ENCODE data around the gene ZFP36L2.

Gene ZFP36L2

DNA sequence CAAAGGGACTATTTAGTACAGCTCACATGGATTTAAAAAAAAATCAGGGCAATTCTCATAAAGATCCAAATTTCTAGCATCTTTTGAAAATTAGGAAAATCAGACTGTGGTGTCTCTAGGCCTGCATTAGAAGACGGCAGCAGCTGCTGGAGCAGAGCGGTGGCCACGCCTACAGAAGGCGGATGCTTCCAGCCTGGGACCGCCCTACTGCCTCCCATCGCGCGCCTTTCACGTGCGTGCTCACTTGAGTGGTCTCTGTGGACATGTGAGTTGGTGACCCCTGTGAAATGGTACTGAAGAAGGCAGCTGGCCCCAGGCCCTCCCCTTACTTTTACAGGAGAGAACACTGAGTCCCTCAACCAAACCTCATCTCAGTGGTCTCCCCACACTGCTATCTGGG is 15.2 kb upstream of the ZFP36L2 start:
- DNase-seq: no peak

DNA sequence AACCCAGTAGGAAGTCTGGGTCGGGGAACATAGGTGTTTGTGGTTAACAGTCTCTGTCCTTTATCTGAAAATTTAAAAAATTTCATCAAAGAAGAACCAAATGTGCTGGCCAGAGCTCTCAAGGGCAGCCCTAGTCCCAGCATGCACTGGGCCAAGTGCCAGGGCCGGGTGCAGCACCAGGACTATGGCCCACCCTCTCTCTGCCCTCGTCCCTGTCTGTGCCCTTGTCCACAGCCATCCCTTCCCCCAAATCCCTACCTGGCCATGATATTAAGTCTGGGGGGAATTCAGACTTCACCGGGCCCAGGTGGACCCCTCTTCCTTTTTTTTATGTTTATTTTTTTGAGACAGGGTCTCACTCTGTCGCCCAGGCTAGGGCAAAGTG is 14.4 kb upstream of the ZFP36L2 start:
- no peak for DNase-seq

GRCh38 chr2:43239981-43240765 is 13.8 kb upstream of the ZFP36L2 start:
- no peak for DNase-seq

DNA sequence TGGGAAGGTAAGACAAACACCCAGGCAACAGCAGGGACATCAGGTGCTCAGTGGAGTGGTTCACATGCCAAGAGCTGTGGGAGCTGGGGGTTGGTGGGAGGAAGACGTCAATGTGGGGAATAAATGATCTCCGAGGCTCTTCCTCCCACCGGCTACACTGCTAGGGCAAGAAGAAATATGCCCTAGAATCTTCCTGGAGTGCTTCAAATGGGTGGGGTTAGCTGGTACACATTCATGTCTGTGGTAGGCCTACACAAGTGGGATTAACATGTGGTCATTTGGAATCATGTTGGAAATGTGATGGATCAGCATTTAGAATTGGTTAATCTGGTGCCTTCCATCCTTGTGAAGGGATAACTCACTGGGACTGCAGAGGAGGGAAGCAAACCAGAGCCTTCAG is 12.4 kb upstream of the ZFP36L2 start:
- DNase-seq: no peak

- no peak for DNase-seq
These were observed 11.8 kb upstream of the ZFP36L2 start for GRCh38 chr2:43238176-43238575.

GRCh38 chr2:43233218-43234212 is 7.1 kb upstream of the ZFP36L2 start:
- no peak for DNase-seq

DNA sequence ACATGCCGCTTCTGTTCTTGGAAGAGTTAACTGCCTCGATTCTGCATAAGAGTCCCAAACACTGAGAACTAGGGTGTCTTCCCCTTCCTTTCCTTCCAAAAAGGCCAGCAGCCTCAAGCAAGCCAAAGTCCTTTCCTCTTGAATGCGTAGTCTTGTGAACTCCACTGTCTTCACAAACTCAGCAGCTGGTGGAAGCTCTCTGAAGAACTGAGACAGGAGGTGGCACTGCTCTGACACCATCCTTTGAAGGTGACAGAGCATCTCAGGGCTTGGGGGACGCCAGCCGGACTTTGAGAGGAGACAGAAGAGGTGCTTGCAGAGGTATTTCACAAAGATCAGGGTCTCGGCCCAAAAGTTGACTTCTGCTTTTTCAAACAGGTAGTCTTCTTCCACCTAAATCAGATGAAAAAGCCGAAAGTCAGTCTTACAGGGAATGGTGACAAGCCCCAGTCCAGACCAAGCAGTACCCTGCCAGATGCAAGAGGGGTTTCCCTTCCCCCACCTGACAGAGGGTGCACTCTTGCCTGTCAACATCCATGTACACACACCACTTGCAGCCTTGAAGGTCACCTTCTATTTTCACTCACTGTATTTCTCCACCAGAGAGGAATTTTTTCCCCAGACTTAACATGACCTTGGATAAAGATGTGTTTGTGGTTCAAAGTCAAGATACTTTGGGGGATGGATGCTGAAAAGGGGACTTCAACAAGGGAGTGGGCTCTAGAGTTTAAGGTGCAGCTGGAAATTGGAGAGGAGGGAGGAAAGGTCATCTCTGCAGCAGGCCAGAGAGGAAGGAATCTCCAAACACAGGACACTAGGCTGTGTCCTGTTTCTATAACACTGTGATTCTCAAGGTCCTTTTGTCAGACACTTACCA is 4.8 kb upstream of the ZFP36L2 start:
- DNase-seq: no peak

DNA sequence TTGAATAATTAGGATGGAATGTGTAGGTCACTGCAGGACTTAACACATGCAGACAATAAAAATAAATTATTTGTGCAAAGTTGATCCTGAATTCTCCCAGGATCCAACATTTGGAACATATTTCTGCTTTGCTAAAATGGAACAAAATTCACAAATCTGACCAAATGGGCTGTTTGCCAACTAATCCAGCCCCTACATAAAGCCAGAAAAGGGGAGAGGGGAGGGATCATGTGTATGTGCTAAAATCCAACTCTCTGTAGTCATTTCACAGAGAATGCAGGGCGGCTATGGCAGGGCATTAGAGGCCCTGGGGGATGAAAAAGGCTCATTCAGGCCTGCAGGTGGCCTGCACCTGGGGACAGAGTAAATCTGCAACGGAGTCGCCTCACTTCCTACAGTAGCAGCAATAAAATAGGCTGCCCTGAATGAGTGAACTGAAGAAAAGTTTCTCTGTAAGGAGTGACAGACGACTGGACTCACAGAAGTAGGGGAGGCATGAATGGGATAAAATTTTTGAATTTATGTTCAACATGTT is 4.0 kb upstream of the ZFP36L2 start:
- no peak for DNase-seq

DNA sequence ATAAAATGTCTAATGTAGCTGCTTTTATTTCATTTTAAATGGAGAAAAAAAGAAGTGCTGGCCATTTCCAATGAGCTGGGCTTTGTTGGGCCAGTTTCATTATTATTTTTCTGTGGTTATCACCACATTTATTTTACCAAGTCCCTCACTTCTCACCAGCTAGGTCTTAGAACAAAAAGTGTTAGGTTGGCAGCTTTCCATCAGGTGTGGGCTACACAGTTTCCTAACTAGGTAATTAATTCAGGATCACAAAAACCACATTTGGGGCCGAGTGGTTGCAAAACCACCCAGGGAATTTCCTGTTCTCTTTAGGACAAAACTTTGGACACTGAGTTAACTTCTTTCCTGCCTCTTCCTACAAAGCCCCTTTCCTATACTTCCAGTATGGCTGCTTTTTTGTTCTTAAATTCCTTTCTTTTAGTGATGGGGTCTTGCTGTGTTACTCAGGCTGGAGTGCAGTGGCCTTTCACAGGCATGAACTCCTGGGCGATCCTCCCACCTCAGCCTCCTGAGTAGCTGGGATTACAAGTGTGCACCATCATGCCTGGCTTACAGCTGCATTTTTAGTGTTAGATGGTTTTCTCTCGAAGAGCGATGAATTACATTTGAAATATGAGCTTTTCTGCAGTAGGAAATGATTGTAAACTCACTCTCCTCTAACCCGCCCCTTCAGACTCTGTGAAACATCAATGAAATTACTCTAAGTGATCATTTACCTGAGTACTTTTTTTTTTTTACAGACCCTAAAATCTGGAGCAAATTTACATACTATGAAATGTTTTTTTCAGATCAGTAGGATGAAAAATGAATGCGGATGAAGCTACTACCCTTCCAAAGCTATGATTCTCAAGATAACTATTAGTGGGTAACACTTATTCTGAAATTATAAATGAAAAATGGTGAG is 2.6 kb upstream of the ZFP36L2 start:
- DNase-seq: no peak

GRCh38 chr2:43228321-43228751 is 1.9 kb upstream of the ZFP36L2 start:
- DNase-seq: no peak

- DNase-seq: no peak
These were observed 1.4 kb upstream of the ZFP36L2 start for GRCh38 chr2:43227830-43228281.

DNA sequence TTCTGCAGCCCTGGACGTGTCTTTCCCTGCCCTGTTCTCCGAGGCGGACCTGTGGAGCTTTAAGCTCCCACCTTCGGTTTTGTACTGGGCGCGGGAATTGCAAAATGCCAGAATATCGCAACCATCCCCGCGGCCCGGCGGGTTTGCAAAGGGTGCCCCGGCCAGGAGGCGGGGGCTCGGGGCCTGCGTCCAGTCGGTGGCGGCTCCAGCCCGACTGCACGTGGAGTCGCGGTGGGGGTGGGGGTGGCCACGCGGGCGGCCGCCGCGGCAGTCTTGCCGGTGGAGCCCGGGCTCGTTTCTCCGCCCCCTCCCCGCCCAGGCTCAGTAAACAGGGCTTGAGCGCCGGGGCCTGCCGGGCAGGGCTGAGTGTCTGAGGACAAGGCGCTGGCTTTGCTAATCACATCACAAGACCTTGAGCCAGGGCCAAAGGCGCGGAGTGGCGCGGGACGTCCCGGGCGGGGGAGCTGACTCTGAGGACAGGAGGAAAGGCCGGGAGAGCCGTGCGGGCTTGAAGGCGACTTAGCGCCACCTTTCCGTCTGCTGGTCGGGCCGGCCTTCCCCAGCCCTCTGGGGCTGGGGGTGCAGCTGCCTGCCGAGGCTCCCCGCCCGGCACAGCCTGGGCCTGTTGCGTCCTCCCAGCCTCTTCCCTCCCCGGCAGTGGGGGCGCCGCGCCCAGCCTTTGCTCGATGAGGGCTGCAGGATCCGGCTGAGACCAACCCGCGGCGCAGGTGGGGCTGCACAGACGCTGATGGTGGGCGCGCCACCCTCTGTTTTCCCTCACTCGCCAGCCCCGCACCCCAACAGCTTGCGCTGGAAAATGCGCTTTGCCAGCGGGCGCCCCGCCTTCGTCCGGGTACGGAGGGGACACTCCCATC is 786 bp upstream of the ZFP36L2 start:
- DNase-seq: peak; percentile 44

GRCh38 chr2:43225788-43226557 is 433 bp downstream of the ZFP36L2 start:
- DNase-seq: peak; percentile 52

- DNase-seq: peak; percentile 53
These were observed 1.2 kb downstream of the ZFP36L2 start for GRCh38 chr2:43225093-43225787.

DNA sequence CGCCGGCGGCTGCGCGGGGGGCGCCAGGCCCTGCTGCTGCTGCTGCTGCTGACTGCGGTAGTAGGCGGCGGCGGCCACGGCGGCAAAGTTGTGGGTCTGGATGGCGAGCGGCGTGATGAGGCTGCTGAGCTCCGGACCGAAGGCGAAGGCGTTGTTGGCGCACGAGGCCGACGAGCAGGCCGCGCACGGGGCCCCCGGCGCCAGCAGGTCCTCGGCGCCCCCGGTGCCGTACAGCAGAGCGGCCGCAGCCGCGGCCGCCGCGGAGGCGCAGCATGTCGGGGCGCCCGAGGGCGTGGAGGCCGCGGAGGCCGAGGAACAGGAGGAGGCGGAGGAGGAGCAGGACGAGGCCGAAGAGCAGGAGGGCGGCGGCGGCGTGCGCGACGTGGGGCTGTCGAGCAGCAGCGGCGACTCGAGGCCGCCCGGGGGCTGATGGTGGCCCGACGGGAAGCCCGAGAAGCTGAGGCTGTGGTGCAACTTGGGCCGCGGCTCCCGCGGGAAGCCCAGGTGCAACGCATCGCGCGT is 1.8 kb downstream of the ZFP36L2 start:
- peak; percentile 37 for DNase-seq

GRCh38 chr2:43224131-43224570 is 2.3 kb downstream of the ZFP36L2 start:
- peak; percentile 59 for DNase-seq

GRCh38 chr2:43223521-43224001 is 2.8 kb downstream of the ZFP36L2 start:
- no peak for DNase-seq
